ENCODE measurements around the gene CLMN. TPM values are rescaled to one million over a fixed set of nuclear protein-coding genes. Genes with fewer than 3 reads are reported as not detected.

CLMN gene
- total RNA-seq, 6 experiments from 2014 or later = 0.02 TPM; not detected in 5

- peaks cover 15% of the 10 kb centered on the region; the same call in 1 of the 2 replicates for H3K9me3 Mint-ChIP-seq
- no peaks in the 10 kb centered on the region for H3K36me3 Mint-ChIP-seq (ENCODE audit: low read depth)
- no peak for DNase-seq
- no peak overlapping the region for H3K4me3 Mint-ChIP-seq
- H3K27ac Mint-ChIP-seq = no peak overlapping the region
- H3K4me1 Mint-ChIP-seq (ENCODE audit: low read depth) = peaks cover 8% of the 10 kb centered on the region
- TF ChIP-seq CTCF (IDR thresholded peaks at IDR 0.05) = no peak
- peaks cover 2% of the 10 kb centered on the region; the same call in 1 of the 2 replicates for H3K27me3 Mint-ChIP-seq (ENCODE audit: insufficient read depth)
These were observed 57.8 kb downstream of the CLMN start for GRCh38 chr14:95261616-95262510.

- Mint-ChIP-seq H3K36me3 (ENCODE audit: low read depth) (no peaks in the 10 kb centered on the region), H3K27me3 (ENCODE audit: insufficient read depth) (0 out of 2 replicates have a peak, but pooled peaks cover 1% of the 10 kb centered on the region), H3K9me3 (peaks cover 16% of the 10 kb centered on the region; the same call in 1 of the 2 replicates), H3K4me1 (ENCODE audit: low read depth) (peaks cover 7% of the 10 kb centered on the region), H3K4me3 (no peak overlapping the region), H3K27ac (no peak overlapping the region)
- no peak for DNase-seq
- TF ChIP-seq CTCF (IDR thresholded peaks at IDR 0.05) = no peak
These were observed 59.0 kb downstream of the CLMN start for GRCh38 chr14:95260537-95261361.

GRCh38 chr14:95258754-95259593, 60.7 kb downstream of the CLMN start:
- Mint-ChIP-seq H3K27ac (no peak overlapping the region), H3K4me1 (ENCODE audit: low read depth) (no peaks in the 10 kb centered on the region), H3K27me3 (ENCODE audit: insufficient read depth) (no peaks in the 10 kb centered on the region), H3K9me3 (peaks cover 11% of the 10 kb centered on the region; the same call in 1 of the 2 replicates), H3K36me3 (ENCODE audit: low read depth) (no peaks in the 10 kb centered on the region), H3K4me3 (no peak overlapping the region)
- TF ChIP-seq CTCF (IDR thresholded peaks at IDR 0.05) = no peak
- no peak for DNase-seq

- H3K36me3 Mint-ChIP-seq (ENCODE audit: low read depth) = no peaks in the 10 kb centered on the region
- H3K4me1 Mint-ChIP-seq (ENCODE audit: low read depth) = no peaks in the 10 kb centered on the region
- no peak overlapping the region for H3K4me3 Mint-ChIP-seq
- no peaks in the 10 kb centered on the region for H3K27me3 Mint-ChIP-seq (ENCODE audit: insufficient read depth)
- no peak for TF ChIP-seq CTCF (IDR thresholded peaks at IDR 0.05)
- no peak for DNase-seq
- H3K9me3 Mint-ChIP-seq = peaks cover 11% of the 10 kb centered on the region; the same call in 1 of the 2 replicates
- no peak overlapping the region for H3K27ac Mint-ChIP-seq
These were observed 61.6 kb downstream of the CLMN start for GRCh38 chr14:95258156-95258555.

- H3K27me3 Mint-ChIP-seq (ENCODE audit: insufficient read depth) = no peaks in the 10 kb centered on the region
- H3K36me3 Mint-ChIP-seq (ENCODE audit: low read depth) = no peaks in the 10 kb centered on the region
- H3K4me3 Mint-ChIP-seq = no peak overlapping the region
- no peak overlapping the region for H3K27ac Mint-ChIP-seq
- peaks cover 6% of the 10 kb centered on the region; the same call in 1 of the 2 replicates for H3K9me3 Mint-ChIP-seq
- no peak for DNase-seq
- no peaks in the 10 kb centered on the region for H3K4me1 Mint-ChIP-seq (ENCODE audit: low read depth)
- TF ChIP-seq CTCF (IDR thresholded peaks at IDR 0.05) = no peak
These were observed 62.2 kb downstream of the CLMN start for GRCh38 chr14:95257521-95257920.
